OCI-LY3 (cell line): ENCODE results near the gene OGDH.

Source experiments
- H2AFZ ChIP-seq: fragments of 200-600, 300-600 bp; shearing (Covaris generic); 2 replicates; pipeline ENCODE4 v1.6.0; 2014; ENCODE audit warnings: antibody characterized with exemption, low read depth, low read length
- H3K27ac ChIP-seq: fragments of 200-600, 300-600 bp; sonication (generic); 2 replicates; pipeline ENCODE4 v1.5.1; 2014; ENCODE audit warnings: mild to moderate bottlenecking, low read length, moderate library complexity, mixed read lengths
- H3K27me3 ChIP-seq: fragments of 200-600, 300-600 bp; sonication (generic); 2 replicates; pipeline ENCODE4 v1.6.1; 2014; ENCODE audit warnings: low read depth, low read length, mixed read lengths
- H3K36me3 ChIP-seq: fragments of 200-600, 300-600 bp; sonication (generic); replicated peaks from 2 replicates; pipeline ENCODE3; 2014; ENCODE audit warnings: low read depth, low read length, mixed read lengths
- H3K4me1 ChIP-seq: fragments of 300-600, 200-600 bp; sonication (generic); 2 replicates; pipeline ENCODE4 v1.6.1; 2014; ENCODE audit warnings: low read length, mixed read lengths
- H3K4me2 ChIP-seq: fragments of 200-600, 300-600 bp; sonication (generic); 2 replicates; pipeline ENCODE4 v1.6.1; 2014; ENCODE audit warnings: low read length, mixed read lengths
- H3K4me3 ChIP-seq: fragments of 300-600, 200-600 bp; sonication (generic); 2 replicates; pipeline ENCODE4 v1.5.1; 2014; ENCODE audit warnings: antibody characterized with exemption, mild to moderate bottlenecking, low read length, moderate library complexity
- H3K79me2 ChIP-seq: fragments of 300-600, 200-600 bp; shearing (Covaris generic); 2 replicates; pipeline ENCODE4 v1.6.1; 2014; ENCODE audit warnings: mild to moderate bottlenecking, low read length, mixed read lengths
- H3K9ac ChIP-seq: fragments of 300-600, 200-600 bp; shearing (Covaris generic); 2 replicates; pipeline ENCODE4 v1.6.0; 2014; ENCODE audit warnings: mild to moderate bottlenecking, low read length, moderate library complexity
- H3K9me3 ChIP-seq: fragments of 200-600, 300-600 bp; shearing (Covaris generic); 2 replicates; pipeline ENCODE4 v1.6.1; 2014; ENCODE audit warnings: low read length, mixed read lengths; ENCODE audit not compliant: insufficient read depth
- H4K20me1 ChIP-seq: fragments of 200-600, 300-600 bp; sonication (generic); 2 replicates; pipeline ENCODE4 v1.6.1; 2016; ENCODE audit warnings: low read length, mixed read lengths; ENCODE audit not compliant: insufficient read depth
- EZH2phosphoT487 ChIP-seq: fragments of 200-600 bp; shearing (Covaris generic); IDR thresholded peaks from 2 replicates; pipeline ENCODE4 v1.6.1; 2018; ENCODE audit warnings: antibody characterized with exemption, mixed run types, low read depth
- TF ChIP-seq, protein P1 (sequence below): fragments of 200-600, 300-600 bp; sonication (generic); IDR thresholded peaks from 2 replicates; pipeline ENCODE4 v1.5.1; 2014; ENCODE audit warnings: antibody characterized with exemption, low read length, low read depth

OGDH gene

DNA sequence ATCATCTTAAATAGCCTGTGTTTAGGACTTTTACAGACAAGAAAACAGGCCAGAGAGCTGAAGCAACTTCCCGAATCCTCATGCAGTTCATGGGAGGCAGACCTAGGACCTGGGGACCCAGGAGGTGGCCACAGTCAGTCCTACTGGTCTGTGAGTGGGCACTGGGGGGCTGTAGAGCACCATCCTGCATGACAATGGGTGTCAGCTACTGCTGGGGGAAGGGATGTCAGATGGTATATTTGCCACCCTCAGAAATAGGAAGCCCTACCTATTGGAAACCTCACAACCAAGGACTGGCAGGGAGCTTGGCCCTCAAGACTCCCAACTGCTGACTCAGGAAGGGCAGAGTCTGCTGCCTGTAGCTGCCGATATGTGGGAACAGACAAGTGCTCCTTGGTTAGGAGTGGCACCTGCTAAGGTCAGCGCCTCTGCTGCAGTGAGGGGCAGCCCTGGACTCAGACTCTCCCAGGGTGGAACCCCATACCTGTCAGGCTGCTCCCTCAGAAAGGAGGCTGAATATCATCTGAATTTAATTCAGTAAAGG lies 29.7 kb downstream of the OGDH start:
- TF ChIP-seq, protein P1, sequence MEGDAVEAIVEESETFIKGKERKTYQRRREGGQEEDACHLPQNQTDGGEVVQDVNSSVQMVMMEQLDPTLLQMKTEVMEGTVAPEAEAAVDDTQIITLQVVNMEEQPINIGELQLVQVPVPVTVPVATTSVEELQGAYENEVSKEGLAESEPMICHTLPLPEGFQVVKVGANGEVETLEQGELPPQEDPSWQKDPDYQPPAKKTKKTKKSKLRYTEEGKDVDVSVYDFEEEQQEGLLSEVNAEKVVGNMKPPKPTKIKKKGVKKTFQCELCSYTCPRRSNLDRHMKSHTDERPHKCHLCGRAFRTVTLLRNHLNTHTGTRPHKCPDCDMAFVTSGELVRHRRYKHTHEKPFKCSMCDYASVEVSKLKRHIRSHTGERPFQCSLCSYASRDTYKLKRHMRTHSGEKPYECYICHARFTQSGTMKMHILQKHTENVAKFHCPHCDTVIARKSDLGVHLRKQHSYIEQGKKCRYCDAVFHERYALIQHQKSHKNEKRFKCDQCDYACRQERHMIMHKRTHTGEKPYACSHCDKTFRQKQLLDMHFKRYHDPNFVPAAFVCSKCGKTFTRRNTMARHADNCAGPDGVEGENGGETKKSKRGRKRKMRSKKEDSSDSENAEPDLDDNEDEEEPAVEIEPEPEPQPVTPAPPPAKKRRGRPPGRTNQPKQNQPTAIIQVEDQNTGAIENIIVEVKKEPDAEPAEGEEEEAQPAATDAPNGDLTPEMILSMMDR = no peak
- no peak for TF ChIP-seq EZH2phosphoT487
- Histone ChIP-seq H2AFZ (no peak overlapping the region), H3K9ac (no peak overlapping the region), H3K79me2 (peaks cover 63% of the 10 kb centered on the region), H3K9me3 (no peaks in the 10 kb centered on the region), H3K4me1 (peaks cover 93% of the 10 kb centered on the region), H3K4me2 (peak overlapping the region; percentile 97; the same call in 1 of the 2 replicates), H4K20me1 (no peaks in the 10 kb centered on the region), H3K27ac (no peak overlapping the region), H3K27me3 (no peaks in the 10 kb centered on the region), H3K36me3 (peaks cover 14% of the 10 kb centered on the region), H3K4me3 (no peak overlapping the region)

DNA sequence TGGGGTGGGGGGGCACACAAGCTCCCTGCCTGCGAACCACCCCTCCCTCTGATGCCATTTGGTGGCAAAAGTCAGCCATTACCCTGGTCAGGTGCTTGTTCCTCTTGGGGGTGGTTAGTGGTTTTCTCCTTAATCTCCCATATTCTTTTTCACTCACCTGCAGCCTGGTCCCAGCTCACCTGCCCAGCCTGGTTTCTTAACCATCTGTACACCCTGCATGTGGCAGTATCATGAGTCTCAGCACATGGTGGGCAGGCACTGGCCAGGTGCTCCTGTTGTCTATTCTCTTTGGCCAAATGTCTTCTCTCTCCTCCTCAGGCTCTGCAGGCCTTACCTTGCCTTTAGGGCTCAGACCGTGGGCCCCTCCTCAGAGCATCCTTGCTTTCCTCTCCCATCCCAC lies 30.5 kb downstream of the OGDH start:
- H3K27ac ChIP-seq = peak overlapping the region; percentile 97
- H3K4me1 ChIP-seq = peaks cover 85% of the 10 kb centered on the region
- peak overlapping the region; percentile 97 for H3K4me2 ChIP-seq
- no peak for TF ChIP-seq EZH2phosphoT487
- TF ChIP-seq, protein P1 = no peak
- no peak overlapping the region for H2AFZ ChIP-seq
- H4K20me1 ChIP-seq = no peaks in the 10 kb centered on the region
- no peaks in the 10 kb centered on the region for H3K9me3 ChIP-seq
- peaks cover 56% of the 10 kb centered on the region for H3K79me2 ChIP-seq
- H3K9ac ChIP-seq = peak overlapping the region; percentile 64; the same call in 1 of the 2 replicates
- peak overlapping the region; percentile 1; the same call in 1 of the 2 replicates for H3K4me3 ChIP-seq
- no peaks in the 10 kb centered on the region for H3K27me3 ChIP-seq
- peaks cover 12% of the 10 kb centered on the region for H3K36me3 ChIP-seq

DNA sequence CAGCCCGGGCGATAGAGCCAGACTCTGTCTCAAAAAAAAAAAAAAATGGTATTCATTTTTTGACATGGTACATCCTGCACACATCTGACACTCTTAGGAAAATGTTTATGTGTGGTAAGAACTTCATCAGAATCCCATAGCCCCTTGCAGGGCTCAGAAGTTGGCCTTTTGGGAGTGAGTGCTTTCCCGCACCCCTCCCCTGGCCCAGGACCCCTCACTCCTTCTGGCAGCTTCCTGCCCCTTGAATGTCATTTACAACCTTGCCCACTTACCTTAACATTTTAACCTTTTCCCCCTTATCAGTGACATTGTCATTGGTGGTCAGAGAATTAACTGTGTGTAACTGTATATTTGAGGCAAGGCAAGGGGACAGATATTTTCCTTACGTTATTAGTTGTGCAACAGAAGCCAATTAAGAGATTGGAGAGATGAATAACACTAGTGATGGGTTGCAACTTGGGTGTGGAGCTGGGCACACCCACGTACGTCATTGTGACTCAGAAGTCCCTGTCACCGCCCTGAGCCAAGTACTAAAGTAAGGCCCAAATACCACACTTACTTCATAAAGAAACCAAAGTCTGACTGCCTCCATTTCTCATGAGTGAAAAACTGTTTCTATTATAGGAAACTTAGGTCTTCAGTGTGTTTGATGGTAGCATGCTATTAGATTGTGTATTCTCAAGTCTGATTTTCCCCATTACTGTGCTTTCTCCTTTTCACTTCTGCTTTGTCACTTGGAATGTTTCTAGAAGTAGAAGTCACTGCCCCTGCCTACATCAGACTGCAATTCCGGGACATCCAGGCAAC lies 31.6 kb downstream of the OGDH start:
- Histone ChIP-seq H3K27ac (peak overlapping the region; percentile 97), H3K4me1 (peaks cover 74% of the 10 kb centered on the region), H3K4me2 (peak overlapping the region; percentile 97)

More for the DNA sequence above, 31.6 kb downstream of the OGDH start:
- H3K79me2 ChIP-seq = peaks cover 48% of the 10 kb centered on the region
- TF ChIP-seq, protein P1 = no peak
- no peak for TF ChIP-seq EZH2phosphoT487
- peaks cover 11% of the 10 kb centered on the region for H3K36me3 ChIP-seq
- H4K20me1 ChIP-seq = no peaks in the 10 kb centered on the region
- H3K9me3 ChIP-seq = no peaks in the 10 kb centered on the region
- peak overlapping the region; percentile 75 for H3K9ac ChIP-seq
- no peak overlapping the region for H2AFZ ChIP-seq
- H3K27me3 ChIP-seq = no peaks in the 10 kb centered on the region
- peak overlapping the region; percentile 71 for H3K4me3 ChIP-seq
